ENCODE data around the gene FNDC3B. TPM values are rescaled to one million over a fixed set of nuclear protein-coding genes. Genes with fewer than 3 reads are reported as not detected.

The FNDC3B gene
- total and polyA plus RNA-seq, 2 donors from 2014 or later: 11.8 to 185 TPM

DNA sequence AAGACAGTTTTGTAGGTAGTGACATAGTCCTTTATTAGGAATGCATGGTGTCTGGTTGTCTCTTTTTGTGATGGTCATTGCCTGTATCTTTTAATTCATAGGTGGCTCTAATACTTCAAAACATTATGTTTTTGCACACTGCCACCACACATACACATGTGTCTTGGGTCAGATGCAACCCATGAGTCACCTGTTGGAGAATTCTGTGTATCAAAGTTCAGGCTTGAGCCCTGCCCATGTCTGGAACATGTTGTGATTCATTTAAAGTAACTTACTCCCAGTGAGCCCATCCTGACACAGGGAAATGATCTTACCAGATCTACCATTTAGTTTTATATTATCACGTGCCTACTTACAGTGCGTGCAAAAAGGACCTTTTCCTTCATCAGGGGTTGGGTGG, 266.2 kb downstream of the FNDC3B start:
- FAIRE-seq (no peak), DNase-seq (no peak)
- Histone ChIP-seq H3K4me1 (ENCODE audit: control insufficient read depth in 2 of 3, insufficient read depth in 2 of 3, low read depth in 1 of 3, low read length in 3 of 3) (peaks cover 0 to 4% (median 0%) of the 10 kb centered on the region in 3 donors), H3K9me3 (ENCODE audit: control insufficient read depth in 2 of 3, insufficient read depth in 1 of 3, low read length in 3 of 3) (no peaks in the 10 kb centered on the region), H3K27ac (ENCODE audit: low read depth in 2 of 2, low read length in 2 of 2) (no peak overlapping the region), H3K4me3 (ENCODE audit: low read length in 3 of 3) (no peak overlapping the region), H3K9ac (ENCODE audit: low read length in 3 of 3) (no peak overlapping the region), H3K36me3 (ENCODE audit: control insufficient read depth in 2 of 3, insufficient read depth in 3 of 3, low read length in 3 of 3) (peaks cover 2 to 11% (median 11%) of the 10 kb centered on the region in 3 donors), H3K27me3 (ENCODE audit: control insufficient read depth, insufficient read depth, low read length) (no peaks in the 10 kb centered on the region)
- intact Hi-C loops (cut with DNase I): no loop called here
- TF ChIP-seq, protein P1, sequence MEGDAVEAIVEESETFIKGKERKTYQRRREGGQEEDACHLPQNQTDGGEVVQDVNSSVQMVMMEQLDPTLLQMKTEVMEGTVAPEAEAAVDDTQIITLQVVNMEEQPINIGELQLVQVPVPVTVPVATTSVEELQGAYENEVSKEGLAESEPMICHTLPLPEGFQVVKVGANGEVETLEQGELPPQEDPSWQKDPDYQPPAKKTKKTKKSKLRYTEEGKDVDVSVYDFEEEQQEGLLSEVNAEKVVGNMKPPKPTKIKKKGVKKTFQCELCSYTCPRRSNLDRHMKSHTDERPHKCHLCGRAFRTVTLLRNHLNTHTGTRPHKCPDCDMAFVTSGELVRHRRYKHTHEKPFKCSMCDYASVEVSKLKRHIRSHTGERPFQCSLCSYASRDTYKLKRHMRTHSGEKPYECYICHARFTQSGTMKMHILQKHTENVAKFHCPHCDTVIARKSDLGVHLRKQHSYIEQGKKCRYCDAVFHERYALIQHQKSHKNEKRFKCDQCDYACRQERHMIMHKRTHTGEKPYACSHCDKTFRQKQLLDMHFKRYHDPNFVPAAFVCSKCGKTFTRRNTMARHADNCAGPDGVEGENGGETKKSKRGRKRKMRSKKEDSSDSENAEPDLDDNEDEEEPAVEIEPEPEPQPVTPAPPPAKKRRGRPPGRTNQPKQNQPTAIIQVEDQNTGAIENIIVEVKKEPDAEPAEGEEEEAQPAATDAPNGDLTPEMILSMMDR (IDR thresholded peaks at IDR 0.05; ENCODE audit: borderline replicate concordance, extremely low read depth, insufficient read depth): no peak

DNA sequence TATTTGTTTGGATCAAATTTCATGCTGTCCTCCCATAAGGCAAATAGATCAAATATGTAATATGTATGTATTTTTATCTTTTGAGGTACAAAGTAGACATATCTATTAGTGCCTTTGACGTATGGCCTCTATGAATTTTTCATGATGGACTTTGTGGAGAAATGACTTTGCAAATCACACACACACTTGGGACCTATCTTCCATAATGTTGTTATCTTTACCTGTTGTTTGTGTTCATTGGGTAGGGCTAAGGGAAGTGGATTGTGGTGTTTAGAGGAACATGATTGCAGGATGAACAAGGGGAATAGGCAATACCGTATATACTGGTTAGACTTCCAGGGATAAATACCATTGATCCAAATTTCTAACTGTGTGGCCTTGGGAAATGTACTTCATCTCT, 266.6 kb downstream of the FNDC3B start:
- Histone ChIP-seq H3K36me3 (ENCODE audit: control insufficient read depth in 2 of 3, insufficient read depth in 3 of 3, low read length in 3 of 3) (peaks cover 2 to 12% (median 12%) of the 10 kb centered on the region in 3 donors), H3K9ac (ENCODE audit: low read length in 3 of 3) (no peak overlapping the region), H3K27me3 (ENCODE audit: control insufficient read depth, insufficient read depth, low read length) (no peaks in the 10 kb centered on the region), H3K4me3 (ENCODE audit: low read length in 3 of 3) (no peak overlapping the region), H3K27ac (ENCODE audit: low read depth in 2 of 2, low read length in 2 of 2) (no peak overlapping the region), H3K9me3 (ENCODE audit: control insufficient read depth in 2 of 3, insufficient read depth in 1 of 3, low read length in 3 of 3) (no peaks in the 10 kb centered on the region), H3K4me1 (ENCODE audit: control insufficient read depth in 2 of 3, insufficient read depth in 2 of 3, low read depth in 1 of 3, low read length in 3 of 3) (peaks cover 0 to 4% (median 0%) of the 10 kb centered on the region in 3 donors)
- intact Hi-C loops (cut with DNase I): no loop called here
- FAIRE-seq: no peak
- TF ChIP-seq, protein P1 (IDR thresholded peaks at IDR 0.05; ENCODE audit: borderline replicate concordance, extremely low read depth, insufficient read depth): no peak
- DNase-seq: no peak

DNA sequence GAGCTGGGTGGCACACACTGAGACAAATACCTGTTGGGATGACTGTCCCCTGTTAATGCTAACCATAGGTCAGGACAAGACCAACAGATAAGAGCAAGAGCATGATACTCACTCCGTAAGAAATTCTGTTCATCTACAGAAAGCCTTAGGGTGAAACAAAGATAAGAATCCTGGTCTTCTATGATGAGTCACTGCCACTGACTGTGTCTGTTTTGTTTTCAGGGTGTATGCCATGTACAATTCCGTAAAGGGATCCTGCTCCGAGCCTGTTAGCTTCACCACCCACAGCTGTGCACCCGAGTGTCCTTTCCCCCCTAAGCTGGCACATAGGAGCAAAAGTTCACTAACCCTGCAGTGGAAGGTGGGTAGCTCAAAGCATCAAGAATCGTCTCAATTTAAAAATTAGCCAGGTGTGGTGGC, 267.8 kb downstream of the FNDC3B start:
- no peak overlapping the region for H3K4me3 ChIP-seq (ENCODE audit: low read length in 3 of 3)
- TF ChIP-seq, protein P1 (IDR thresholded peaks at IDR 0.05; ENCODE audit: borderline replicate concordance, extremely low read depth, insufficient read depth): no peak
- H3K4me1 ChIP-seq (ENCODE audit: control insufficient read depth in 2 of 3, insufficient read depth in 2 of 3, low read depth in 1 of 3, low read length in 3 of 3): peaks cover 0 to 4% (median 0%) of the 10 kb centered on the region in 3 donors
- DNase-seq (no peak), FAIRE-seq (no peak)
- H3K36me3 ChIP-seq (ENCODE audit: control insufficient read depth in 2 of 3, insufficient read depth in 3 of 3, low read length in 3 of 3): peaks cover 5 to 15% (median 15%) of the 10 kb centered on the region in 3 donors
- H3K9ac ChIP-seq (ENCODE audit: low read length in 3 of 3): no peak overlapping the region
- intact Hi-C loops (cut with DNase I): no loop called here
- no peaks in the 10 kb centered on the region for H3K27me3 ChIP-seq (ENCODE audit: control insufficient read depth, insufficient read depth, low read length)
- no peaks in the 10 kb centered on the region for H3K9me3 ChIP-seq (ENCODE audit: control insufficient read depth in 2 of 3, insufficient read depth in 1 of 3, low read length in 3 of 3)
- peak overlapping the region in 1 of 2 donors; percentile 47 for H3K27ac ChIP-seq (ENCODE audit: low read depth in 2 of 2, low read length in 2 of 2)

DNA sequence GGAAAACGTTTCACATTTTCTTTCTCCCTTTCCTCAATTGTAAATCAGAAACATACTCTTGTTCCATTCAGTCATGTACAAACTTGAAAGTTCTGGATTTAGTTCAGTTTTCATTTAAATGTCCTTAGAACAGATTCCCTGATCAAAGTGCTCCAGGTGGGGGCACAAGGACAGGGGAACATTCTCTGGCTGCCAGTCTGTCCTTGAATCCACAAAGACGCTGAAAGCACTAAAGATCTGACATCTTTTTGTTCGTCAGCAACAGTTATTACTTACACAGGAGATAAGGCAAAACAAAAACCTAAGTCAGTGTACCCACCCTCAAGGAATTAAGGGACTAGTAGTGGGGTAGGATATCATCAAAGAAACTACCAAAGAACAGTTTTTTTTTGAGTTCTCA, 269.7 kb downstream of the FNDC3B start:
- no peak overlapping the region for H3K9ac ChIP-seq (ENCODE audit: low read length in 3 of 3)
- H3K4me3 ChIP-seq (ENCODE audit: low read length in 3 of 3): no peak overlapping the region
- no peaks in the 10 kb centered on the region for H3K9me3 ChIP-seq (ENCODE audit: control insufficient read depth in 2 of 3, insufficient read depth in 1 of 3, low read length in 3 of 3)
- no peak for DNase-seq
- intact Hi-C loops (cut with DNase I): no loop called here
- no peaks in the 10 kb centered on the region for H3K27me3 ChIP-seq (ENCODE audit: control insufficient read depth, insufficient read depth, low read length)
- H3K27ac ChIP-seq (ENCODE audit: low read depth in 2 of 2, low read length in 2 of 2): no peak overlapping the region
- FAIRE-seq: no peak
- TF ChIP-seq, protein P1 (IDR thresholded peaks at IDR 0.05; ENCODE audit: borderline replicate concordance, extremely low read depth, insufficient read depth): no peak
- H3K36me3 ChIP-seq (ENCODE audit: control insufficient read depth in 2 of 3, insufficient read depth in 3 of 3, low read length in 3 of 3): peaks cover 5 to 25% (median 19%) of the 10 kb centered on the region in 3 donors
- peaks cover 0 to 8% (median 0%) of the 10 kb centered on the region in 3 donors for H3K4me1 ChIP-seq (ENCODE audit: control insufficient read depth in 2 of 3, insufficient read depth in 2 of 3, low read depth in 1 of 3, low read length in 3 of 3)
